Glutamatergic neuron (in vitro differentiated cells): Measurements from ENCODE around the gene ALMS1. TPM values are rescaled to one million over a fixed set of nuclear protein-coding genes. Genes with fewer than 3 reads are reported as not detected.

Experiments used
- DNase-seq: peaks from one replicate; pipeline ENCODE4 v3.0.0; 2022
- H3K27ac Mint-ChIP-seq: one replicate; pipeline ENCODE4 v1.8.0; 2020; ENCODE audit warnings: mild to moderate bottlenecking, mixed read lengths, inconsistent platforms; ENCODE audit not compliant: unreplicated experiment
- H3K27me3 Mint-ChIP-seq: one replicate; pipeline ENCODE4 v1.8.0; 2020; ENCODE audit warnings: mild to moderate bottlenecking, moderate library complexity, mixed read lengths, inconsistent platforms; ENCODE audit not compliant: unreplicated experiment
- H3K36me3 Mint-ChIP-seq: one replicate; pipeline ENCODE4 v1.8.0; 2020; ENCODE audit warnings: mild to moderate bottlenecking, mixed read lengths, inconsistent platforms; ENCODE audit not compliant: unreplicated experiment
- H3K4me1 Mint-ChIP-seq: one replicate; pipeline ENCODE4 v1.8.0; 2020; ENCODE audit warnings: mild to moderate bottlenecking, low read depth, mixed read lengths, inconsistent platforms; ENCODE audit not compliant: unreplicated experiment
- H3K4me3 Mint-ChIP-seq: one replicate; pipeline ENCODE4 v1.8.0; 2020; ENCODE audit warnings: mild to moderate bottlenecking, mixed read lengths, inconsistent platforms; ENCODE audit not compliant: unreplicated experiment
- H3K9me3 Mint-ChIP-seq: one replicate; pipeline ENCODE4 v1.8.0; 2020; ENCODE audit warnings: mild to moderate bottlenecking, moderate library complexity, mixed read lengths, inconsistent platforms; ENCODE audit not compliant: unreplicated experiment
- CTCF ChIP-seq: fragments of 200-600 bp; sonication (generic); IDR thresholded peaks from one replicate; pipeline ENCODE4 v1.5.0; 2021; ENCODE audit not compliant: partially characterized antibody, unreplicated experiment
- total RNA-seq: library from RNA; stranded (reverse); fragmentation: NEBNext Ultra II Directional; extraction: Animal tissue kit (Norgen Biotek cat#: 25700); gene quantifications from one replicate; pipeline ENCODE4 v1.2.1, GENCODE V29; 2021; ENCODE audit not compliant: unreplicated experiment

The ALMS1 gene
- total RNA-seq, 1 donor from 2014 or later, result 50.5 TPM

GRCh38 chr2:73402386-73403103 is 16.9 kb downstream of the ALMS1 start:
- peaks cover 5% of the 10 kb centered on the region for H3K27me3 Mint-ChIP-seq
- peaks cover 7% of the 10 kb centered on the region for H3K9me3 Mint-ChIP-seq
- TF ChIP-seq CTCF, result no peak
- DNase-seq, result no peak
- no peak overlapping the region for H3K27ac Mint-ChIP-seq
- H3K36me3 Mint-ChIP-seq, result peaks cover 32% of the 10 kb centered on the region
- no peak overlapping the region for H3K4me3 Mint-ChIP-seq
- H3K4me1 Mint-ChIP-seq, result peaks cover 2% of the 10 kb centered on the region

GRCh38 chr2:73403237-73403636 is 17.6 kb downstream of the ALMS1 start:
- TF ChIP-seq CTCF, result no peak
- Mint-ChIP-seq H3K36me3 (peaks cover 32% of the 10 kb centered on the region), H3K27ac (no peak overlapping the region), H3K9me3 (peaks cover 7% of the 10 kb centered on the region), H3K4me1 (peaks cover 2% of the 10 kb centered on the region), H3K27me3 (peaks cover 5% of the 10 kb centered on the region), H3K4me3 (no peak overlapping the region)
- DNase-seq, result no peak

GRCh38 chr2:73404409-73404808 is 18.8 kb downstream of the ALMS1 start:
- Mint-ChIP-seq H3K4me3 (no peak overlapping the region), H3K27ac (no peak overlapping the region), H3K4me1 (peaks cover 2% of the 10 kb centered on the region), H3K27me3 (peaks cover 5% of the 10 kb centered on the region), H3K9me3 (peaks cover 7% of the 10 kb centered on the region), H3K36me3 (peaks cover 27% of the 10 kb centered on the region)
- no peak for DNase-seq
- TF ChIP-seq CTCF, result no peak

- no peak for TF ChIP-seq CTCF
- peaks cover 7% of the 10 kb centered on the region for H3K9me3 Mint-ChIP-seq
- DNase-seq, result no peak
- peaks cover 2% of the 10 kb centered on the region for H3K4me1 Mint-ChIP-seq
- H3K4me3 Mint-ChIP-seq, result no peak overlapping the region
- H3K27me3 Mint-ChIP-seq, result peaks cover 2% of the 10 kb centered on the region
- peaks cover 24% of the 10 kb centered on the region for H3K36me3 Mint-ChIP-seq
- no peak overlapping the region for H3K27ac Mint-ChIP-seq
Measured at GRCh38 chr2:73406996-73407395, 21.4 kb downstream of the ALMS1 start.

GRCh38 chr2:73408198-73408597 is 22.6 kb downstream of the ALMS1 start:
- H3K4me3 Mint-ChIP-seq, result no peak overlapping the region
- no peak overlapping the region for H3K27ac Mint-ChIP-seq
- no peak for DNase-seq

More at GRCh38 chr2:73408198-73408597, 22.6 kb downstream of the ALMS1 start:
- H3K36me3 Mint-ChIP-seq, result peaks cover 16% of the 10 kb centered on the region
- peaks cover 3% of the 10 kb centered on the region for H3K9me3 Mint-ChIP-seq
- TF ChIP-seq CTCF, result no peak
- peaks cover 2% of the 10 kb centered on the region for H3K27me3 Mint-ChIP-seq
- H3K4me1 Mint-ChIP-seq, result peaks cover 2% of the 10 kb centered on the region
